PC-3 (cell line): ENCODE data around the gene PRKCE. TPM values are rescaled to one million over a fixed set of nuclear protein-coding genes. Genes with fewer than 3 reads are reported as not detected.

Experiments used
- ATAC-seq: fragments of 200-7000 bp; cut with Tn5 transposase; 2 replicates; pipeline ENCODE4 v1.9.1; 2020; ENCODE audit warnings: mild to moderate bottlenecking, moderate library complexity
- BruUV-seq: library from RNA; stranded (reverse); fragments of 400-500 nt; replicated peaks from 2 replicates; lab custom pipeline; 2021; lab: Mats Ljungman, UMichigan
- CTCF ChIA-PET: fragments of 300-600 bp; sonication (Branson Sonifier 250); formaldehyde crosslinking; loops from one replicate; lab custom pipeline; 2022; ENCODE audit warnings: antibody characterized with exemption; lab: Charles Lee
- POLR2A ChIA-PET: fragments of 300-600 bp; sonication (Branson Sonifier 250); formaldehyde crosslinking; loops from one replicate; lab custom pipeline; 2022; ENCODE audit warnings: antibody characterized with exemption; ENCODE audit not compliant: unreplicated experiment; lab: Charles Lee
- DNase-seq: peaks from one replicate; pipeline ENCODE4 v3.0.0-alpha.2; 2015
- H2AFZ ChIP-seq: fragments of 300-600 bp; sonication (generic); 2 replicates; pipeline ENCODE4 v1.6.0; 2016; ENCODE audit warnings: antibody characterized with exemption, low read length
- H3F3A ChIP-seq: fragments of 300-600 bp; sonication (generic); one replicate; pipeline ENCODE4 v1.6.0; 2017; ENCODE audit warnings: antibody characterized with exemption, low read length, control low read depth, mild to moderate bottlenecking; ENCODE audit not compliant: unreplicated experiment
- H3K27ac ChIP-seq: fragments of 300-600 bp; sonication (generic); 2 replicates; pipeline ENCODE4 v1.5.1; 2016; ENCODE audit warnings: mild to moderate bottlenecking, low read length
- H3K27me3 ChIP-seq: fragments of 300-600 bp; sonication (generic); 2 replicates; pipeline ENCODE4 v1.6.1; 2016; ENCODE audit warnings: low read length, mixed read lengths
- H3K36me3 ChIP-seq: fragments of 300-600 bp; sonication (generic); 2 replicates; pipeline ENCODE4 v1.6.1; 2016; ENCODE audit warnings: low read depth, mixed run types, low read length, mixed read lengths
- H3K4me1 ChIP-seq: fragments of 300-600 bp; sonication (generic); 2 replicates; pipeline ENCODE4 v1.5.1; 2016; ENCODE audit warnings: low read length; ENCODE audit not compliant: insufficient read depth
- H3K4me2 ChIP-seq: fragments of 300-600 bp; sonication (generic); 2 replicates; pipeline ENCODE4 v1.6.0; 2016; ENCODE audit warnings: low read length
- H3K4me3 ChIP-seq: fragments of 300-600 bp; sonication (generic); 2 replicates; pipeline ENCODE4 v1.5.1; 2016; ENCODE audit warnings: mild to moderate bottlenecking, low read length, mixed read lengths
- H3K79me2 ChIP-seq: fragments of 300-600 bp; sonication (generic); 2 replicates; pipeline ENCODE4 v1.6.1; 2017; ENCODE audit warnings: low read length, mixed read lengths
- H3K9ac ChIP-seq: fragments of 300-600 bp; sonication (generic); 2 replicates; pipeline ENCODE4 v1.6.0; 2016; ENCODE audit warnings: mild to moderate bottlenecking, low read length
- H3K9me2 ChIP-seq: fragments of 300-600 bp; sonication (generic); replicated peaks from 2 replicates; pipeline ENCODE4 v1.6.1; 2016; ENCODE audit warnings: mixed run types, low read length, mixed read lengths
- H3K9me3 ChIP-seq: fragments of 300-600 bp; sonication (generic); 2 replicates; pipeline ENCODE4 v1.6.1; 2016; ENCODE audit warnings: low read length, mixed read lengths
- H4K20me1 ChIP-seq: fragments of 300-600 bp; sonication (generic); 2 replicates; pipeline ENCODE4 v1.6.1; 2016; ENCODE audit warnings: low read length, mixed read lengths
- CTCF ChIP-seq: fragments of 300-600 bp; sonication (generic); conservative IDR thresholded peaks from 2 replicates; pipeline ENCODE4 v1.5.1; 2017; ENCODE audit warnings: antibody characterized with exemption, low read depth, mild to moderate bottlenecking, low read length
- EZH2 ChIP-seq: fragments of 300-600 bp; sonication (generic); IDR thresholded peaks from one replicate; pipeline ENCODE4 v1.6.1; 2017; ENCODE audit warnings: antibody characterized with exemption, mild to moderate bottlenecking, low read length; ENCODE audit not compliant: unreplicated experiment
- EZH2phosphoT487 ChIP-seq: fragments of 300-600 bp; sonication (generic); IDR thresholded peaks from 2 replicates; pipeline ENCODE4 v1.6.1; 2018; ENCODE audit warnings: mild to moderate bottlenecking, antibody characterized with exemption, low read length, borderline replicate concordance
- intact Hi-C: fragments of 100-400 bp; cut with micrococcal nuclease; formaldehyde crosslinking; loops from 2 replicates; pipeline ENCODE4 v1.9.0; 2023
- total RNA-seq: library from RNA; depleted of rRNA; stranded (reverse); fragments of >200 nt; gene quantifications from 2 replicates; pipeline ENCODE4 v1.2.3, GENCODE V29; 2014

The PRKCE gene
- total RNA-seq, 1 experiment from 2014 or later: 7.0 TPM

GRCh38 chr2:45611020-45611859 is 40.2 kb upstream of the PRKCE start, which contains the start of gene SRBD1:
Gene SRBD1, minus strand, starts transcription at chr2:45611267. Its CDS starts 5,826 bp downstream, at chr2:45605441.
- intact Hi-C loops: loop anchor here (2.0 kb wide), 1 partner anchor 16 kb away; no protein-coding TSS in a partner anchor
- H3K27ac ChIP-seq: peak within 1 kb of the TSS; percentile 87
- H3K9me3 ChIP-seq: no peaks in the 10 kb centered on the region
- H2AFZ ChIP-seq: peak within 1 kb of the TSS; percentile 92
- peaks cover 46% of the 10 kb centered on the region for H3K79me2 ChIP-seq
- ChIA-PET CTCF (interaction anchor here (0.7 to 1.1 kb wide), 3 partner anchors 26 to 41 kb away, joined by 3 to 4 read pairs (median 3); no protein-coding TSS in a partner anchor), POLR2A (interaction anchor here (0.6 to 0.7 kb wide), 2 partner anchors 28 to 1219 kb away, joined by 6 to 7 read pairs; no protein-coding TSS in a partner anchor)
- H3F3A ChIP-seq: no peaks in the 10 kb centered on the region
- H3K9ac ChIP-seq: peak within 1 kb of the TSS; percentile 97
- H3K4me3 ChIP-seq: peak within 1 kb of the TSS; percentile 85
- TF ChIP-seq EZH2phosphoT487 (no peak), EZH2 (no peak), CTCF (no peak)
- no peaks in the 10 kb centered on the region for H3K27me3 ChIP-seq
- BruUV-seq: TSS peak; percentile 63
- peaks cover 23% of the 10 kb centered on the region for H3K4me1 ChIP-seq
- no peaks in the 10 kb centered on the region for H3K36me3 ChIP-seq
- ATAC-seq (peak; percentile 97), DNase-seq (peak; percentile 98)
- H4K20me1 ChIP-seq: no peaks in the 10 kb centered on the region
- H3K9me2 ChIP-seq: no peaks in the 10 kb centered on the region
- H3K4me2 ChIP-seq: peak within 1 kb of the TSS; percentile 97

DNA sequence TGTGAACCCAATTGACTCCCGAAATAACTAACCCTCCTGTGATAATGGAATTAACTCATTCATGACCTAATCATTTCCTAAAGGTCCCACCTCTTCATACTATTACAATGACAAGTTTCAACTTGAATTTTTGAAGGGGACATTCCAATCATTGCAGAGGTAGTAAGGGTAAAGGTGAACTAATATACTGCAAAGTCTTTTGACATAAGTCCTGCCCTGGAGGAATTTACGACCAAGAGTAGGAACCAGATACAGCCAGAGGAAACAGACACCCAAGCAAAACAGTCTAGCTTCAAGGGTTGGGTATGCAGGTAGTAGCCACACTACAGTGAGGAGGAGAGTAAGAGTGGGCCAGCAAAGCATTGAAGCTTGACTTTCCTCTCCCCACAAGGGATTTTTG is 39.2 kb upstream of the PRKCE start:
- BruUV-seq: no TSS peak
- Histone ChIP-seq H3K4me2 (peak overlapping the region; percentile 97; the same call in 1 of the 2 replicates), H3K27me3 (no peaks in the 10 kb centered on the region), H3K79me2 (peaks cover 35% of the 10 kb centered on the region), H3K4me1 (peaks cover 32% of the 10 kb centered on the region), H4K20me1 (no peaks in the 10 kb centered on the region), H3K9me2 (no peaks in the 10 kb centered on the region), H2AFZ (peak overlapping the region; percentile 89), H3F3A (peaks cover 3% of the 10 kb centered on the region), H3K9ac (no peak overlapping the region), H3K36me3 (no peaks in the 10 kb centered on the region), H3K9me3 (no peaks in the 10 kb centered on the region), H3K4me3 (no peak overlapping the region), H3K27ac (no peak overlapping the region)
- peak; percentile 33 for DNase-seq
- intact Hi-C loops: no loop called here
- no peak for ATAC-seq
- TF ChIP-seq EZH2phosphoT487 (no peak), CTCF (no peak), EZH2 (no peak)
- ChIA-PET CTCF (no interaction called here), POLR2A (no interaction called here)
